ENCODE results near the gene FABP3. TPM values are rescaled to one million over a fixed set of nuclear protein-coding genes. Genes with fewer than 3 reads are reported as not detected.

FABP3 gene
- total and polyA plus RNA-seq, 2 donors (not counting 3 experiments of a cell fraction or from before 2014, with no cell fraction given): 0.84 to 2.6 TPM

DNA sequence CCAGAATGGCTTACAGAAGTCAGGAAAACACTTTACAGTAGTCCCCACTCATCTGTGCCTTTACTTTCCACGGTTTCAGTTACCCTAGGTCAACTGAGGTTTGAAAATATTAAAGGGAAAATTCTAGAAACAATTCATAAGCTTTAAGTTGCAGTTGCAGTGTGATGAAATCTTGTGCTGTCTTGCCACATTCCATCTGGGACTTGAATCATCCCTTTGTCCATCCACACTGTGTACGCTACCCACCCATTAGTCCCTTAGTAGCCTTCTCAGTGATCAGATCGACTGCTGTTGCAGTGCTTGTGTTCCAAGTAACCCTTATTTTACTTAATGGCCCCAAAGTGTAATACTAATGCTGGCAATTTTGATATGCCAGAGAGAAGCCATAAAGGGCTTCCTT is 45.5 kb downstream of the FABP3 start:
- Histone ChIP-seq H3K4me2 (ENCODE audit: insufficient read depth, low read length) (no peak overlapping the region), H3K4me3 (replicated peaks in 1 of 3; ENCODE audit: insufficient read depth in 1 of 3, low read depth in 1 of 3, low read length in 3 of 3) (no peak overlapping the region), H3K79me2 (ENCODE audit: control insufficient read depth, insufficient read depth, low read length) (no peaks in the 10 kb centered on the region), H3K27ac (ENCODE audit: insufficient read depth, low read depth, low read length) (no peak overlapping the region), H3K4me1 (ENCODE audit: control insufficient read depth, extremely low read depth, insufficient read depth, low read length) (no peaks in the 10 kb centered on the region), H3K9ac (replicated peaks; ENCODE audit: extremely low read depth, insufficient read depth, low read length) (no peak overlapping the region), H3K9me3 (replicated peaks; ENCODE audit: control insufficient read depth, insufficient read depth, low read length) (no peaks in the 10 kb centered on the region), H3K27me3 (ENCODE audit: control insufficient read depth in 2 of 2, insufficient read depth in 2 of 2, low read length in 2 of 2) (no peaks in the 10 kb centered on the region), H3K9me1 (replicated peaks; ENCODE audit: control insufficient read depth, extremely low read depth, insufficient read depth, low read length) (no peaks in the 10 kb centered on the region), H3K36me3 (ENCODE audit: control insufficient read depth in 2 of 2, extremely low read depth in 1 of 2, insufficient read depth in 2 of 2, low read length in 2 of 2) (peaks cover 0 to 5% of the 10 kb centered on the region in 2 experiments), H2AFZ (ENCODE audit: low read depth, low read length) (no peak overlapping the region), H4K20me1 (replicated peaks; ENCODE audit: control insufficient read depth, extremely low read depth, insufficient read depth, low read length) (no peaks in the 10 kb centered on the region)
- ChIA-PET CTCF (interaction anchor here (0.6 to 1.4 kb wide), 2 partner anchors 9 to 142 kb away, joined by 3 read pairs; no protein-coding TSS in a partner anchor), POLR2A (no interaction called here)
- FAIRE-seq (no peak), DNase-seq (ENCODE audit: low read depth, low spot score) (no peak)
- TF ChIP-seq POLR2A (IDR thresholded peaks at IDR 0.05; ENCODE audit: low read depth, low read length) (no peak), POLR2AphosphoS5 (IDR thresholded peaks at IDR 0.05; ENCODE audit: insufficient read depth, low read depth, low read length) (no peak), MYC (IDR thresholded peaks at IDR 0.05; ENCODE audit: low read depth, low read length) (no peak), GATA2 (IDR thresholded peaks at IDR 0.05; ENCODE audit: insufficient read depth, insufficient read length, low read depth, low read length) (no peak)
- intact Hi-C loops (cut with micrococcal nuclease) (no loop called here), dilution Hi-C loops (cut with MboI; ENCODE audit: extremely low pct_ligation_motif_present, low sequenced_read_pairs) (no loop called here)
- no TSS peak for BruUV-seq (replicated peaks)

DNA sequence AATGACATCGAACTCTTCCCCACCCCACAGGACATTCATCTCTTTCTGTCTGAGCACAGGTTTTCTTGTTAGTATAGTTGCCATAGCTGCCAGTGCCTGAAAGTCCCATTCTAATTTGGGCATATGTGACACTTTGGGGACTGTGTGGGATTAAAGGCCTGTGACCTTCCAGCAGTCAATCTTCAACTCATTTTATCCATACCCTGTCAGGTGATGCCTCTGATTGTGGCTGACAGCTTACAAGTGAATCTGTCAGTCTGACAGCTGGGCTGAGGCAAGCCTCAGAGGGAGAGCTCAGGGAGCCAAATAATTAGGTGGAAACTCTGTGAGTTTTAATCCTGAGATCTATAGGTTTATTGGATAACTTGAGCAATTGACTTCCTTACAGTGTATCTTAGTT is 46.4 kb downstream of the FABP3 start:
- dilution Hi-C loops (cut with MboI; ENCODE audit: extremely low pct_ligation_motif_present, low sequenced_read_pairs): no loop called here
- POLR2A ChIA-PET: no interaction called here
- TF ChIP-seq, protein P1, sequence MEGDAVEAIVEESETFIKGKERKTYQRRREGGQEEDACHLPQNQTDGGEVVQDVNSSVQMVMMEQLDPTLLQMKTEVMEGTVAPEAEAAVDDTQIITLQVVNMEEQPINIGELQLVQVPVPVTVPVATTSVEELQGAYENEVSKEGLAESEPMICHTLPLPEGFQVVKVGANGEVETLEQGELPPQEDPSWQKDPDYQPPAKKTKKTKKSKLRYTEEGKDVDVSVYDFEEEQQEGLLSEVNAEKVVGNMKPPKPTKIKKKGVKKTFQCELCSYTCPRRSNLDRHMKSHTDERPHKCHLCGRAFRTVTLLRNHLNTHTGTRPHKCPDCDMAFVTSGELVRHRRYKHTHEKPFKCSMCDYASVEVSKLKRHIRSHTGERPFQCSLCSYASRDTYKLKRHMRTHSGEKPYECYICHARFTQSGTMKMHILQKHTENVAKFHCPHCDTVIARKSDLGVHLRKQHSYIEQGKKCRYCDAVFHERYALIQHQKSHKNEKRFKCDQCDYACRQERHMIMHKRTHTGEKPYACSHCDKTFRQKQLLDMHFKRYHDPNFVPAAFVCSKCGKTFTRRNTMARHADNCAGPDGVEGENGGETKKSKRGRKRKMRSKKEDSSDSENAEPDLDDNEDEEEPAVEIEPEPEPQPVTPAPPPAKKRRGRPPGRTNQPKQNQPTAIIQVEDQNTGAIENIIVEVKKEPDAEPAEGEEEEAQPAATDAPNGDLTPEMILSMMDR (IDR thresholded peaks at IDR 0.05; ENCODE audit: extremely low read depth in 1 of 2, insufficient read depth in 1 of 2, low read depth in 1 of 2, low read length in 2 of 2): no peak
- TF ChIP-seq POLR2A (IDR thresholded peaks at IDR 0.05; ENCODE audit: low read depth, low read length): no peak
- no peak for TF ChIP-seq FOS (IDR thresholded peaks at IDR 0.05; ENCODE audit: borderline replicate concordance, insufficient read depth, low read length)
- TF ChIP-seq EZH2 (IDR thresholded peaks at IDR 0.05; ENCODE audit: borderline replicate concordance, low read depth, low read length, severe bottlenecking): no peak
- TF ChIP-seq JUN (IDR thresholded peaks at IDR 0.05; ENCODE audit: borderline replicate concordance, insufficient read depth, insufficient read length, low read depth): no peak
- no peak for TF ChIP-seq MYC (IDR thresholded peaks at IDR 0.05; ENCODE audit: low read depth, low read length)
- TF ChIP-seq POLR2AphosphoS5 (IDR thresholded peaks at IDR 0.05; ENCODE audit: insufficient read depth, low read depth, low read length): no peak
- TF ChIP-seq, protein P2, sequence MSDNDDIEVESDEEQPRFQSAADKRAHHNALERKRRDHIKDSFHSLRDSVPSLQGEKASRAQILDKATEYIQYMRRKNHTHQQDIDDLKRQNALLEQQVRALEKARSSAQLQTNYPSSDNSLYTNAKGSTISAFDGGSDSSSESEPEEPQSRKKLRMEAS (IDR thresholded peaks at IDR 0.05; ENCODE audit: insufficient read depth, insufficient read length): no peak
- no peak for TF ChIP-seq GATA2 (IDR thresholded peaks at IDR 0.05; ENCODE audit: insufficient read depth, insufficient read length, low read depth, low read length)

More for the DNA sequence above, 46.4 kb downstream of the FABP3 start:
- FAIRE-seq (no peak), DNase-seq (ENCODE audit: low read depth, low spot score) (no peak)
- H3K9me3 ChIP-seq (replicated peaks; ENCODE audit: control insufficient read depth, insufficient read depth, low read length): no peaks in the 10 kb centered on the region
- no peak overlapping the region for H3K9ac ChIP-seq (replicated peaks; ENCODE audit: extremely low read depth, insufficient read depth, low read length)
- no peak overlapping the region for H2AFZ ChIP-seq (ENCODE audit: low read depth, low read length)
- no peaks in the 10 kb centered on the region for H3K79me2 ChIP-seq (ENCODE audit: control insufficient read depth, insufficient read depth, low read length)
- no peaks in the 10 kb centered on the region for H3K9me1 ChIP-seq (replicated peaks; ENCODE audit: control insufficient read depth, extremely low read depth, insufficient read depth, low read length)
- H3K4me3 ChIP-seq (replicated peaks in 1 of 3; ENCODE audit: insufficient read depth in 1 of 3, low read depth in 1 of 3, low read length in 3 of 3): no peak overlapping the region
- H4K20me1 ChIP-seq (replicated peaks; ENCODE audit: control insufficient read depth, extremely low read depth, insufficient read depth, low read length): no peaks in the 10 kb centered on the region
- no peaks in the 10 kb centered on the region for H3K4me1 ChIP-seq (ENCODE audit: control insufficient read depth, extremely low read depth, insufficient read depth, low read length)
- no peaks in the 10 kb centered on the region for H3K27me3 ChIP-seq (ENCODE audit: control insufficient read depth in 2 of 2, insufficient read depth in 2 of 2, low read length in 2 of 2)
- no peak overlapping the region for H3K27ac ChIP-seq (ENCODE audit: insufficient read depth, low read depth, low read length)
- H3K4me2 ChIP-seq (ENCODE audit: insufficient read depth, low read length): no peak overlapping the region
- no TSS peak for BruUV-seq (replicated peaks)
- intact Hi-C loops (cut with micrococcal nuclease): no loop called here
- CTCF ChIA-PET: no interaction called here
- peaks cover 0 to 5% of the 10 kb centered on the region in 2 experiments for H3K36me3 ChIP-seq (ENCODE audit: control insufficient read depth in 2 of 2, extremely low read depth in 1 of 2, insufficient read depth in 2 of 2, low read length in 2 of 2)
